Heart left ventricle (tissue), 16 donors: Measurements from ENCODE around the gene SIT1. TPM values are rescaled to one million over a fixed set of nuclear protein-coding genes. Genes with fewer than 3 reads are reported as not detected.

Experiments used
- ATAC-seq, 4 donors: fragments of 200-7000 bp; cut with Tn5 transposase; one replicate each; pipeline ENCODE4 v1.9.1; 2020 to 2022; ENCODE audit warnings: moderate library complexity in 4 of 4, mild to moderate bottlenecking in 3 of 4, moderate number of reproducible peaks in 1 of 4
- DNase-seq, 5 donors: peaks; one replicate each; pipeline ENCODE4 v3.0.0-alpha.2; 2020
- H3K27ac ChIP-seq, 12 donors: fragments of 200-600 bp; sonication (generic) in 4 of 12; one replicate each; pipeline versions ENCODE4 v1.5.0 to v1.8.0; 2016 to 2022; ENCODE audit warnings: mild to moderate bottlenecking in 2 of 12
- H3K27me3 ChIP-seq, 9 donors: fragments of 200-600 bp; sonication (generic) in 2 of 9; one replicate each; pipeline versions ENCODE4 v1.5.1 to v1.8.0; 2016 to 2022; ENCODE audit warnings: mild to moderate bottlenecking in 3 of 9
- H3K36me3 ChIP-seq, 9 donors: fragments of 200-600 bp; sonication (generic) in 2 of 9; one replicate each; pipeline versions ENCODE4 v1.5.0 to v1.8.0; 2018 to 2022; ENCODE audit warnings: mild to moderate bottlenecking in 2 of 9
- H3K4me1 ChIP-seq, 12 donors: fragments of 200-600 bp; sonication (generic) in 4 of 12; one replicate each; pipeline versions ENCODE4 v1.5.0 to v1.8.0; 2016 to 2022; ENCODE audit warnings: mild to moderate bottlenecking in 3 of 12
- H3K4me3 ChIP-seq, 12 donors: fragments of 200-600 bp; sonication (generic) in 4 of 12; one replicate each; pipeline versions ENCODE4 v1.5.0 to v1.8.0; 2017 to 2022; ENCODE audit warnings: mild to moderate bottlenecking in 9 of 12, moderate library complexity in 4 of 12
- H3K9me3 ChIP-seq, 12 donors: fragments of 200-600 bp; sonication (generic) in 4 of 12; one replicate each; pipeline versions ENCODE4 v1.5.0 to v1.8.0; 2016 to 2022; ENCODE audit warnings: mild to moderate bottlenecking in 1 of 12
- CTCF ChIP-seq, 12 donors: fragments of 200-600 bp; sonication (generic) in 4 of 12; IDR thresholded peaks; one replicate each; pipeline versions ENCODE4 v1.5.0 to v1.8.0; 2018 to 2022; ENCODE audit warnings: antibody characterized with exemption in 12 of 12, mild to moderate bottlenecking in 5 of 12
- POLR2A ChIP-seq, 2 donors: fragments of 450-650 bp; IDR thresholded peaks; one replicate each; pipeline ENCODE4 v1.6.1; 2017; ENCODE audit warnings: antibody characterized with exemption in 2 of 2, mild to moderate bottlenecking in 2 of 2, moderate library complexity in 2 of 2
- WGBS, 4 donors: extraction: QIAGEN DNeasy Blood & Tissue Kit in 2 of 4; methylation state at CpG; one replicate each; pipeline versions ENCODE4 v1.1.5 to v1.1.7; 2013 to 2018; 5-methylcytosine and 5-hydroxymethylcytosine counted together
- intact Hi-C, 10 donors: fragments of 100-400 bp; cut with DNase I; formaldehyde crosslinking; loops; one replicate each; pipeline versions ENCODE4 v1.11.1 to v1.14.2; 2022
- polyA plus RNA-seq, 2 donors: library from polyadenylated mRNA; stranded (reverse); fragments of 200-250 nt; gene quantifications; one replicate each; pipeline ENCODE4 v1.2.3, GENCODE V29; 2013
- total RNA-seq, 9 donors: library from RNA; depleted of rRNA in 2 of 9; stranded (reverse); fragments of >200 nt in 2 of 9; fragmentation: NEBNext Ultra II Directional in 3 of 9; extraction: Animal tissue kit (Norgen Biotek cat#: 25700) in 3 of 9; gene quantifications; one replicate each; pipeline versions ENCODE4 v1.1.0 to v1.2.4, GENCODE V29; 2016 to 2023
- donor health status: ischemic (EF 13 %, LVEDD 7.1; RV severe dilation, severe dysfunction).
- donor health status: healthy with polysubstance abuse.
- donor health status: DM: no; HTN: yes; CAD: no.
- donor health status: DM: no; HTN: no; CAD: no.
- donor health status: ischemic (EF 25% LVEDD 6.9; RV normal size, moderate dysfunction).
- donor health status: ischemic (EF 25% LVEDD 5.7; RV mildly dilated, moderate dysfunction).
- donor health status: healthy.
- donor health status: DM: yes; HTN: yes; CAD: no.
- donor health status: ischemic (EF 35%, LVEDD 5.7; RV mildly dilated, moderate dysfunction).
- donor health status: nonischemic (EF 11% LVEDD 7.7; RV severe dilation, severe dysfunction).
- donor health status: DM: yes; HTN: yes; CAD: no.
- donor health status: PGD.
- donor health status: ischemic (EF 29% LVEDD 5.4; RV normal size, mild dysfunction).
- donor health status: nonischemic (EF 23%, LVEDD 6.1; RV moderate dilation, normal function).

The SIT1 gene
- total and polyA plus RNA-seq, 11 donors = 0.19 to 4.2 (median 0.51) TPM; not detected in 7

- peaks cover 0 to 23% (median 10%) of the 10 kb centered on the region in 12 donors for H3K4me1 ChIP-seq
- intact Hi-C loops = no loop called here
- peak overlapping the region in 1 of 12 donors; percentile 98 for H3K27ac ChIP-seq
Measured at GRCh38 chr9:35680331-35681105, 29.8 kb upstream of the SIT1 start.

DNA sequence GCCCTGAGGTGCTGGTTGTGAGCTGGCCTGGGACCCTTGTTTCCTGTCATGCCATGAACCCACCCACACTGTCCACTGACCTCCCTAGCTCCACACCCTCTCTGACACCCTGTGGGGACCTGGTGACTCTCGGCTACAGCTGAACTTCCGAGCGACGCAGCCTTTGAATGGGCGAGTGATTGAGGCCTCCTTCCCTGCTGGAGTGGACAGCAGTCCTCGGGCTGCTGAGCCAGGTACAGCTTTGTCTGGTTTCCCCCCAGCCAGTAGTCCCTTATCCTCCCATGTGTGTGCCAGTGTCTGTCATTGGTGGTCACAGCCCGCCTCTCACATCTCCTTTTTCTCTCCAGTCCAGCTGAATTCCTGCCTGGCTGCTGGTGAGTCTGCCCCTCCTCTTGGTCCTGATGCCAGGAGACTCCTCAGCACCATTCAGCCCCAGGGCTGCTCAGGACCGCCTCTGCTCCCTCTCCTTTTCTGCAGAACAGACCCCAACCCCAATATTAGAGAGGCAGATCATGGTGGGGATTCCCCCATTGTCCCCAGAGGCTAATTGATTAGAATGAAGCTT, 29.1 kb upstream of the SIT1 start:
- peaks cover 0 to 34% (median 29%) of the 10 kb centered on the region in 9 donors for H3K36me3 ChIP-seq
- no peak for ATAC-seq
- H3K4me3 ChIP-seq = no peak overlapping the region
- DNase-seq = no peak
- TF ChIP-seq POLR2A (IDR thresholded peaks at IDR 0.05) = no peak
- TF ChIP-seq CTCF (IDR thresholded peaks at IDR 0.05) = no peak
- peaks cover 0 to 8% (median 0%) of the 10 kb centered on the region in 9 donors for H3K27me3 ChIP-seq
- H3K27ac ChIP-seq = peak overlapping the region in 1 of 12 donors; percentile 98
- no peaks in the 10 kb centered on the region for H3K9me3 ChIP-seq
- 83 to 95% (median 88%) methylated on average over 8 of the region's 8 CpGs for WGBS, 4 donors
- intact Hi-C loops = loop anchor here in 1 of 10 donors (5.0 kb wide), 1 partner anchor 32 kb away; no protein-coding TSS in a partner anchor
- H3K4me1 ChIP-seq = peaks cover 0 to 20% (median 11%) of the 10 kb centered on the region in 12 donors

More at GRCh38 chr9:35680331-35681105, 29.8 kb upstream of the SIT1 start:
- ATAC-seq (peak in 2 of 4 donors; percentile 8 to 16), DNase-seq (no peak)
- TF ChIP-seq POLR2A (IDR thresholded peaks at IDR 0.05) (no peak), CTCF (IDR thresholded peaks at IDR 0.05) (no peak)
- no peak overlapping the region for H3K4me3 ChIP-seq
- peaks cover 0 to 5% (median 0%) of the 10 kb centered on the region in 9 donors for H3K27me3 ChIP-seq
- 50 to 53% (median 51%) methylated on average over 15 of the region's 15 CpGs for WGBS, 4 donors
- H3K36me3 ChIP-seq = peaks cover 0 to 41% (median 35%) of the 10 kb centered on the region in 9 donors
- H3K9me3 ChIP-seq = no peaks in the 10 kb centered on the region

GRCh38 chr9:35679091-35679490, 28.4 kb upstream of the SIT1 start:
- intact Hi-C loops = loop anchor here in 1 of 10 donors (5.0 kb wide), 1 partner anchor 33 kb away; no protein-coding TSS in a partner anchor
- Histone ChIP-seq H3K9me3 (no peaks in the 10 kb centered on the region), H3K36me3 (peaks cover 0 to 26% (median 21%) of the 10 kb centered on the region in 9 donors), H3K4me1 (peaks cover 0 to 18% (median 10%) of the 10 kb centered on the region in 12 donors), H3K4me3 (no peak overlapping the region), H3K27me3 (peaks cover 0 to 8% (median 0%) of the 10 kb centered on the region in 9 donors), H3K27ac (peak overlapping the region in 1 of 12 donors; percentile 98)
- ATAC-seq = no peak
- no peak for DNase-seq
- TF ChIP-seq POLR2A (IDR thresholded peaks at IDR 0.05) (no peak), CTCF (IDR thresholded peaks at IDR 0.05) (no peak)
- 92 to 97% (median 93%) methylated on average over 5 of the region's 5 CpGs for WGBS, 4 donors
